Effector CD8-positive, alpha-beta T cell (primary cell): ENCODE measurements around the gene NPPC.
"Not testable (repeated sequence)": the region's sequence is repeated elsewhere in the genome, so short reads cannot be mapped to it uniquely, and the experiment has no call there.

Experiments used
- DNase-seq: peaks from one replicate; lab custom pipeline; 2025; lab: John Stamatoyannopoulos, UW
- total RNA-seq, 4 experiments: gene quantifications; one replicate each; lab custom pipeline; 2026; lab: John Stamatoyannopoulos, UW

The NPPC gene, protein sequence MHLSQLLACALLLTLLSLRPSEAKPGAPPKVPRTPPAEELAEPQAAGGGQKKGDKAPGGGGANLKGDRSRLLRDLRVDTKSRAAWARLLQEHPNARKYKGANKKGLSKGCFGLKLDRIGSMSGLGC
- total RNA-seq = 0 to 0.24 (median 0.09) reads per million in 4 experiments

DNA sequence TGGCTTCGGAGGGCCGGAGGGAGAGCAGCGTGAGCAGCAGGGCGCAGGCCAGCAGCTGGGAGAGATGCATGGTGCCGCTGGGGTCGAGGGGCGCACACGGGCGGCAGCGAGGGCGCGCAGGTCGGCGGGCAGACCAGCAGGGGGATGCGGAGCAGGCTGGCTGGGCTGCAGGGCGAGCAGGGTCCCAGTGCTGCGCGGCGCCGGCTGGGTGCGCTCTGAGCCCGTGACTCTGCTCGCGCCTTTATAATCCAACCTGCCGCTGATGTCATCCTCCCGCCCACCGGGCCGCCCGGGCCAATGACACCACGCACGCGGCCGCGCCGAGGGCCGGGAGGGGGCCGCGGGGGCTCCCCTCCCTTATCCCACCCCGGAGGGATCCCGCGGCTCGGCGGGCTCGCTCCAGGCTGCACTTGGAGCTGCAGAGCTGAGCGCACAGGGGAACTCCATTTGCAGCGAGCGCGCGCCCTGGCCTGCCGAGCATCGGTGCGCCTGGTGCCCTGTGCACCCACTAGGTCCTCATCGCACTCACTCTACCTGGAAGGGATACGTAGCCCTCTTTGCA lies at the start of gene NPPC:
NPPC (minus strand) TSS at position 217 of the 562 bp plus-strand sequence; CDS start at position 70, 147 bp downstream.
- peak; percentile 50 for DNase-seq

DNA sequence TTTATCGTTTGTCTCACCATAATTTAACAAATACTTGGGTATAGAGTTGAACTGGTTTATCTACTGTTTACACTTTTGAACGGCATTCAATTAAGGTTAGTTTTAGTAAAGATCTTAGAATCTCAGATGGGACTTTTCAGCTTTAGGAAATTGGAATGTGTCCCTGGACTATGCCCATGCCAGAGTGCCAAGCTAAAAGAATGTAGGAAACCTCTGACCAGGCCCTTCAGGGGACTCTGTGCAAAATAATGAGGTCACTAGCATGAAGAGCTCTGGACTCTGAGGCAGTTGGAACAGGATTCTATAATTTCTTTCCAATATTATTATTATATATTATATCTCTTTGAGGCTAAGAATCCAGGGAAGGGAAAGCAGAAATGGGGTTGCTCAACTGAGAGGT lies 48.8 kb upstream of the NPPC start:
- no peak for DNase-seq

DNA sequence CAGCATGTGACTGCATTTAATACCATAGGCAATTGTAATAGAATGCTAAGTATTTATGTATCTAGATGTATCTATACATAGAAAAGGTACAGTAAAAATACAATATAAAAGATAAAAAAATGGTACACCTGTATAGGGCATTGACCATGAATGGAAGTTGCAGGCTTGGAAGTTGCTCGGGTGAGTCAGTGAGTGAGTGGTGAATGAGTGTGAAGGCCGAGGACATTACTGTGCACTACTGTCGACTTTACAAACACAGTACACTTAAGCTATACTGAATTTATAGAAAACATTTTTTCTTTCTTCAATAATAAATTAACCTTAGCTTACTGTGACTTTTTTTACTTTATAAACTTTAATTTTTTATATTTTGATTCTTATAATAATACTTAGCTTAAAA lies 44.3 kb upstream of the NPPC start:
- no peak for DNase-seq

DNA sequence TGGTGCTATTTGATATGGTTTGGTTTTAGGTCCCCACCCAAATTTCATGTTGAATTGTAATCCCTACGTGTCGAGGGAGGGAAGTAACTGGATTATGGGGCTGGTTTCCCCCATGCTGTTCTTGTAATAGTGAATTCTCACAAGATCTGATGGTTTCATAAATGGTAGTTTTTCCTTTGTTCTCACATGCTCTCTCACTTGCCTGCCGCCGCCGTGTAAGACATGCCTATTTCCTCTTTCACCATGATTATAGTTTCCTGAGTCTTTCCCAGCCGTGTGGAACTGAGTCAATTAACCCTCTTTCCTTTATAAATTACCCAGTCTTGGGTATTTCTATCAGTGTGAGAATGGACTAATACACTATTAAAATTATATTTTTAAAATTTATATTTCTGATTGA lies 42.6 kb upstream of the NPPC start:
- no peak for DNase-seq

- DNase-seq = no peak
These were observed 40.7 kb upstream of the NPPC start for GRCh38 chr2:231966886-231967285.

DNA sequence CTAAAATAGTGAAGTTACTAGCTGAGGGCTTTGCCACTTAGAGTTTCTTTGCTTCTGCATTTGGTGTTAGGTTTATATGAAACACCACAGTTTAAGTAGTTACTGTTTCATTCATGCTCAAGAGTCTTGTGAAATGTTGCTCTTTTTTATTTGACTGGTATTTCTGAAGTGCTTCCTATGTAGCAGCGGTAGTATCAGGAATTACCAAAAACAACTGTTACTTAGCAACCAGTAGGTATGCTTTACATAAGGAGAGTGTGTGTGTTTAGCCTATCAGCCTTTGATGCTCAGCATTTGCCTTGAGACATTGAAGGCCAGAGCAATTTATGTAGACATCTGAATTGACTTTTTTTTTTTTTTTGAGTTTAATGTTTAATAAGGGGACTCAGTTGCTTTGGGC lies 38.9 kb upstream of the NPPC start:
- DNase-seq = no peak

DNA sequence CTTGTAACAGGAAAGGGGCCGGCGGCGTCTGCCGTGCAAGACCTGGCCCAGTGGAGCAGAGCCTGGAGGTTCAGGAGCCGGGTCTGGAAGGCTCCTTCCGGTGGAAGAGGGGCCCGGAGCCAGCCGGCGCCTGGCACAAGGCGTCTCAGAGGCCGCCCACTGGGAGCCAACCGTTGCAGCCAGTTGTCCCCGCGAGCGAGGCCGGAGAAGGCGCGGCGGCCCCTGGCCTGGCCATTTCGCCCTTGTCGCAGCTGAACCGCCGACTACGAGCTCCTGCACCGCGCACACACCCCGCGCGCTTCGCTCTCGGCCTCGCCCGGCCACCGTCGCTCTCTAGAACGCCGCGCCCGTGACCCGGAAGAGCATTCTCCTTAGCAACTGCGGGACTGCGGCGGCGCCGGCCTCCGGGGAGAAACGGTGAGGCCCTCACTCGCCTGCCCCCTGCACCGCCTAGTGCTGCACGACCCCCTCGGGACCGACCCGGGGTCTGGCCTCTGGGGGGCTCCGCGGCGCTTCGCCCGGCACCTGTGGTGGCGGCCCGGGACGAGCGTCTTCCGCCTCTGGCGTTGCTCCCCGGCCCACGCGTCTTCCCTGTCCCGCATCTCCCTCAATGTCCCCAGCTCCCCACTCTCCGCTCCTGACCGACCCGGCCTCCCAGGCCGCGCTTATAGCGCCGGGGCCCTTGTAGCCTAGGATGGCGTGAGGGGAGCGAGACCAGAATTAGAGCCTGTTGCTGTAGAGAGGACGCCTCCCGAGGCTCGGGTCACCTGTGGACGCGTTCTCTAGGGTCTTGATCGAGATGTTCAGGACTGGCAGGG lies 35.4 kb upstream of the NPPC start, which contains the start of gene DIS3L2:
DIS3L2 (plus strand) TSS at position 365 of the 818 bp plus-strand sequence. CDS start 53,215 bp downstream, outside the sequence.
- DNase-seq = peak; percentile 52

GRCh38 chr2:231960810-231961348 lies 34.7 kb upstream of the NPPC start:
- DNase-seq = no peak

DNA sequence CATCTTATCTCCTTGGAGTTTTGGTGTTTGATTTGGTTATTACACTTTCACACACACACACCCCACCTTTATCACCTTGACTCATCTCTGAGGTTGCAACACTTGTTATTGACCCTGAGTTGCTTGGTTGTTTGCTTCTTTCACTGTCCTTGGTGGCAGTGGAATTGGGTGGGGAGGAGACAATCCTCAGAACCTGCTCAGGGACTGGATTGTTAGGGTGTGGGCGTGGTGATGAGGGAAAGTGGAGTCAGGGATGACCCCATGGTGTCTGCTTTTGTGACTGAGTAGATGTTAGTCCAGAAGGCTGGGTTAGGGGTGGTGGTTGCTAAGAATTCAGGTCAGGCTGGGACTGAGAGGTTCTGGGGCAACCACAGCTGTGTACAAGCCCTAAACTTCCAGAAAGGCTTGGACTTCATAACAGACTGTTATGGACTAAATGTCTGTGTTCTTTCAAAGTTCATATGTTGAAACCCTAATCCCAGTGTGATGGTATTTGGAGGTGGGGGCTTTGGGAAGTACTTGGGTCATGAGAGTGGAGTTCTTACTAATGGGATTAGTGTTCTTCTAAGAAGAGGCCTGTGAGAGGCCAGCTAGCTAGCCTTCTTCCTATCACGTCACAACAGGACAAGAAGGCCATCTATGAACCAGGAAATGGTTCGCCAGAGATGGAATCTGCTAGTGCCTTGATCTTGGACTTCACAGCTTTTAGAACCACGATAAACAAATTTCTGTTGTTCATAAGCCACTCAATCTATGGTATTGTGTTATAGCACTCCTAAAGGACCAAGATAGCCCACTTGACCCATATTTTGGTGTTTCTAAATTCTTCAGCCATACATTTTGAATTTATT lies 31.9 kb upstream of the NPPC start:
- no peak for DNase-seq

GRCh38 chr2:231955758-231956472 lies 29.7 kb upstream of the NPPC start:
- no peak for DNase-seq

DNA sequence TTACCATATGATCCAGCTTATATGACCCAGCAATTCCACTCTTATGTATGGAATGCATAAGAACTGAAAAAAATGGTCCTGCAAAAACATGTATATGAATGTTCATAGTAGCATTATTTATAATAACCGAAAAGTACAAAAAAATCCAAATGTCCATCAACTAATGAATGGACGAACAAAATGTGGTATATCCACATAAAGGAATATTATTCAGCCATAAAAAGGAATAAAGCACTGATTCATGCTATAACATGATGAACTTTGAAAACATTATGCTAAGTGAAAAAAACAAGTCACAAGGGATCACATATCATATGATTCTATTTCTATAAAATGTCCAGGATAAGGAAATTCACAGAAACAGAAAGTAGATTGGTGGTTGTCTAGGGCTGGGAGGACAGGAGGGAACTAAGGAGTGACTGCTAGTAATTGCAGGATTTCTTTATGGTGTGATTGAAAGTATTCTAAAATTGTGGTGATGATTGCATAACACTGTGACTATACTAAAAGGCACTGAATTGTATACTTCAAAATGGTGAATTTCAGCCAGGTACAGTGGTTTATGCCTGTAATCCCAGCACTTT lies 25.3 kb upstream of the NPPC start:
- no peak for DNase-seq

GRCh38 chr2:231947694-231948093 lies 21.5 kb upstream of the NPPC start:
- no peak for DNase-seq

- not testable (repeated sequence) for DNase-seq
These were observed 20.9 kb upstream of the NPPC start for GRCh38 chr2:231947112-231947511.

DNA sequence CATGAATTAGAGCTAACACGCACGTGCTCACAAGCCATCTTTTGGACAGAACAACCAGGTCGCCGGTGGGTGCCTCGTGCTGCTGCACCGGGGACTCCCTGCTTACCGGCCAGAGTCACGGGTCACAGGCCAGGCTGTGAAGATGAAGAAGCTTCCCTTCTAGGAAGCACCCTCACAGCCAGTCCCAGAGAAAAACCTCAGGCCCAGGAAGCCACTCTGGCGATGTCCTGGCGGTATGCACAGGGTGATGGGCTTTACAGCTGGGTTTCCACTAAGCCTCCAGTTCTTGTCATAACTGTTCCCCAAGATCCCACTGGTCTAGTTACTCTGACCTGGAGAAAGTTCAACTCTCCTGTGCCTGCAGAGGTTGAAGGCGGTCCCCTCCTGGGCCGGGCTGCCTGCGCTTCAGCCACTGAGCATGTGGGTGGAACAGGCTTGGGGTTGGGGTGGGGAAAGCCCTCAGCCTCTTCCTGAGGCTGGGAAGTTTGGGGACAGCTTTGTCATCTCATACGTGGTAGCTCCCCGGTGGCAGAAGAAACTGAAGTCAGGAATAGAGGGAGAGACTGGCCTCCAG lies 20.1 kb upstream of the NPPC start:
- DNase-seq = no peak

DNA sequence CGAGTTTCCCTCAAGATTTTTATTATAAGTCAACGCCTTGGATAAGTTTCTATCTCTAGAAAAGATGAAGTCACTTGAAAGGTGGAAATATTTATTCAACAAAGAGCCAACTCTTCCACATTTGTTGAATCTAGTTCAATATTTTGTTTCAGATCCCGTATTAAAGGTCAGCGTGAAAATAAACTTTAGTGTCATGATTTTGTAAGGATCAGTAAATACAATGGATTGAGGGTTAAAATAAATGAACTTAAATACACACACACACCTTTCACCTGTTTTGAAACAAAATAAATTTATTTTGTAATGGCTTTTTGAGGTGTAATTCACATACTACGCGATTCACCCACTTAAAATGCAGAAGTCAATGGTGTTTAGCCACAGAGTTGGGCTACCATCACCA lies 16.0 kb upstream of the NPPC start:
- no peak for DNase-seq

DNA sequence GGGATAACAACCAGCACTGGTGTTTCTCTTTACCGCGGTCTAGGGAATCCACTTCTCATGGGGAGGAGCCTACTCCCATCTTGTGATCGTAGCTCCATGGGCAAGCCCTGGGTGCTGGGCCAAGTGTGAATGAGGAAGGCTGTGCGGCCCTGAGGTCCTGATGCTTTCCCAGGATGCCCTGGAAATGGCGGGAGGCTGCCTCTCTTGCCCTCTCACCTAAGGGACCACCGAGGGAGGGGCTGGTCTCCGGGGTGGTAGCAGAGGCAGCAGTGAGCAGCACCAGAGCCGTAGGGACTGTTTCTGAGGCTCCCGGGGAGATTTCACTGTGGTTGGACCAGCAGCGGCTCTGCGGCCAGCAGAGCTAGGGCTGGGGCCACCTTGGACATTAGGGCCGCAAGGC lies 15.5 kb upstream of the NPPC start:
- no peak for DNase-seq

- DNase-seq = no peak
These were observed 14.6 kb upstream of the NPPC start for GRCh38 chr2:231940795-231941194.

GRCh38 chr2:231939022-231939421 lies 12.8 kb upstream of the NPPC start:
- DNase-seq = no peak

DNA sequence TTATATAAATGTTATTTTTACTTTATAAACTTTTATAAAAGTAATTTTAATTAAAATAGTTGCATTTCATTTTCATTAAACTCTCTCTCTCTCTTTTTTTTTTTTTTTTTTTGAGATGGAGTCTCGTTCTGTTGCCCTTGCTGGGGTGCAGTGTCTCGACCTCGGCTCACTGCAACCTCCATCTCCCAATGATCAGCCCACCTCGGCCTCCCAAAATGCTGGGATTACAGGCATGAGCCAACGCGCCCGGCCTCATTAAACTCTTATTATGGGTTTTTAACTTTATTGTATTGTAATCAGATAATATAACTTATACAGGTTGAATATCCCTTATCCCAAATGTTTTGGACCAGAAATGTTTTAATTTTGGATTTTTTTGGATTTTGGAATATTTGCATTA lies 10.9 kb upstream of the NPPC start:
- DNase-seq = no peak

DNA sequence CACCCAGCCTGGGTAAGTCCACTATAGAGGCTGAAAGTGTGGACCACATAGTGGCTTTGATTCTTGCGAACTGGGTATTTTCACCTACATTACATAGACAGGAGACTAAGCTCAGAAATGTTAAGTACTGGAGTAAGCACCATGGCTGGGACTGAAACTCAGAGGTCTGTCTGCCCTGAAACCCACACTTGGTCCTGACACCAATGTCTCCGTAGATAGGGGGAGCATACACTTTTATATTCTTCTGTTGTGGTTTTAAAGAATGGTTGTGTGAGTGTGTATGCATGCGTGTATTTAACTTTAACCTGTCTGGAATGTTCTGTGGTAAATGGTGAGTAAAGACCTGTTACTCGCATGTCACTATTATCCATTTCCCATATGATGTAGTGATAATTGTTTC lies 10.3 kb upstream of the NPPC start:
- no peak for DNase-seq

- no peak for DNase-seq
These were observed 9.6 kb upstream of the NPPC start for GRCh38 chr2:231935815-231936214.
